ENCODE data around the gene GHRL.

The GHRL gene

GRCh38 chr3:10292505-10293419 is at the start of gene GHRL:
Gene GHRL (minus strand): TSS chr3:10292947. CDS start chr3:10290180, 2,767 bp downstream.
- no peak for DNase-seq (ENCODE audit: low read depth in 2 of 2)

- no peak for DNase-seq (ENCODE audit: low read depth in 2 of 2)
Measured at GRCh38 chr3:10341901-10342398, 49.2 kb upstream of the GHRL start.

GRCh38 chr3:10340476-10340875 is 47.7 kb upstream of the GHRL start:
- no peak for DNase-seq (ENCODE audit: low read depth in 2 of 2)

- no peak for DNase-seq (ENCODE audit: low read depth in 2 of 2)
Measured at GRCh38 chr3:10340046-10340445, 47.3 kb upstream of the GHRL start.

- no peak for DNase-seq (ENCODE audit: low read depth in 2 of 2)
Measured at GRCh38 chr3:10339376-10339955, 46.7 kb upstream of the GHRL start.

GRCh38 chr3:10338591-10339353 is 46.0 kb upstream of the GHRL start:
- DNase-seq (ENCODE audit: low read depth in 2 of 2) = no peak

GRCh38 chr3:10338164-10338470 is 45.4 kb upstream of the GHRL start:
- DNase-seq (ENCODE audit: low read depth in 2 of 2) = no peak

GRCh38 chr3:10337323-10338163 is 44.8 kb upstream of the GHRL start:
- DNase-seq (ENCODE audit: low read depth in 2 of 2) = no peak

- no peak for DNase-seq (ENCODE audit: low read depth in 2 of 2)
Measured at GRCh38 chr3:10336761-10337160, 44.0 kb upstream of the GHRL start.

- no peak for DNase-seq (ENCODE audit: low read depth in 2 of 2)
Measured at GRCh38 chr3:10335871-10336622, 43.3 kb upstream of the GHRL start.

GRCh38 chr3:10335190-10335738 is 42.5 kb upstream of the GHRL start:
- DNase-seq (ENCODE audit: low read depth in 2 of 2) = no peak

- DNase-seq (ENCODE audit: low read depth in 2 of 2) = no peak
Measured at GRCh38 chr3:10334459-10334858, 41.7 kb upstream of the GHRL start.

GRCh38 chr3:10334042-10334441 is 41.3 kb upstream of the GHRL start:
- DNase-seq (ENCODE audit: low read depth in 2 of 2) = no peak

- no peak for DNase-seq (ENCODE audit: low read depth in 2 of 2)
Measured at GRCh38 chr3:10333349-10333650, 40.6 kb upstream of the GHRL start.

GRCh38 chr3:10332481-10333348 is 40.0 kb upstream of the GHRL start:
- DNase-seq (ENCODE audit: low read depth in 2 of 2) = no peak

- no peak for DNase-seq (ENCODE audit: low read depth in 2 of 2)
Measured at GRCh38 chr3:10331320-10331719, 38.6 kb upstream of the GHRL start.

GRCh38 chr3:10330319-10330718 is 37.6 kb upstream of the GHRL start:
- no peak for DNase-seq (ENCODE audit: low read depth in 2 of 2)

GRCh38 chr3:10329495-10330015 is 36.8 kb upstream of the GHRL start:
- no peak for DNase-seq (ENCODE audit: low read depth in 2 of 2)

GRCh38 chr3:10328460-10329071 is 35.8 kb upstream of the GHRL start:
- no peak for DNase-seq (ENCODE audit: low read depth in 2 of 2)
